PC-9 (cell line): ENCODE results near the gene PPP1CA. TPM values are rescaled to one million over a fixed set of nuclear protein-coding genes. Genes with fewer than 3 reads are reported as not detected.
A peak's percentile ranks its signal among the peaks of the same experiment; 100 is the strongest.

Experiments
- BruUV-seq: library from RNA; stranded (reverse); fragments of 400-500 nt; replicated peaks from 2 replicates; lab custom pipeline; 2021; lab: Mats Ljungman, UMichigan
- CTCF ChIA-PET: fragments of 300-600 bp; sonication (Branson Sonifier 250); formaldehyde crosslinking; loops from one replicate; lab custom pipeline; 2022; ENCODE audit warnings: antibody characterized with exemption; lab: Charles Lee
- POLR2A ChIA-PET: fragments of 300-600 bp; sonication (Branson Sonifier 250); formaldehyde crosslinking; loops from one replicate; lab custom pipeline; 2022; ENCODE audit warnings: antibody characterized with exemption; ENCODE audit not compliant: unreplicated experiment; lab: Charles Lee
- DNase-seq, 2 experiments: peaks; one replicate each; pipeline versions ENCODE4 v3.0.0 to v3.0.0-alpha.2; 2015 to 2022; ENCODE audit warnings: mixed read lengths in 1 of 2
- H2AFZ ChIP-seq: fragments of 200-600 bp; sonication (generic); 2 replicates; pipeline ENCODE4 v1.8.1; 2017; ENCODE audit warnings: antibody characterized with exemption
- H3F3A ChIP-seq: fragments of 200-600 bp; sonication (generic); 2 replicates; pipeline ENCODE4 v1.8.1; 2017; ENCODE audit warnings: antibody characterized with exemption, mild to moderate bottlenecking, low read depth; ENCODE audit not compliant: insufficient read depth
- H3K27ac ChIP-seq: fragments of 200-600 bp; sonication (generic); 2 replicates; pipeline ENCODE4 v1.6.1; 2016; ENCODE audit warnings: mixed run types
- H3K27me3 ChIP-seq: fragments of 200-600 bp; sonication (generic); 2 replicates; pipeline ENCODE4 v1.6.1; 2016; ENCODE audit warnings: low read depth, mixed run types; ENCODE audit not compliant: insufficient read depth
- H3K36me3 ChIP-seq: fragments of 200-600 bp; sonication (generic); 2 replicates; pipeline ENCODE4 v1.6.1; 2016; ENCODE audit warnings: low read depth, mixed run types
- H3K4me1 ChIP-seq: fragments of 200-600 bp; sonication (generic); replicated peaks from 2 replicates; pipeline ENCODE4 v1.6.1; 2016; ENCODE audit warnings: mixed run types; ENCODE audit not compliant: insufficient read depth
- H3K4me2 ChIP-seq: fragments of 200-600 bp; sonication (generic); 2 replicates; pipeline ENCODE4 v1.6.1; 2017; ENCODE audit warnings: mixed run types
- H3K4me3 ChIP-seq: fragments of 200-600 bp; sonication (generic); 2 replicates; pipeline ENCODE4 v1.6.1; 2016; ENCODE audit warnings: mixed run types
- H3K79me2 ChIP-seq: fragments of 200-600 bp; sonication (generic); 2 replicates; pipeline ENCODE4 v1.6.1; 2017; ENCODE audit warnings: low read depth, mixed run types
- H3K9me2 ChIP-seq: fragments of 200-600 bp; sonication (generic); 2 replicates; pipeline ENCODE4 v1.8.1; 2017; ENCODE audit warnings: mild to moderate bottlenecking; ENCODE audit not compliant: insufficient read depth
- H3K9me3 ChIP-seq: fragments of 200-600 bp; sonication (generic); 2 replicates; pipeline ENCODE4 v1.8.1; 2016; ENCODE audit warnings: low read depth; ENCODE audit not compliant: insufficient read depth
- H4K20me1 ChIP-seq: fragments of 200-600 bp; sonication (generic); 2 replicates; pipeline ENCODE4 v1.8.1; 2017; ENCODE audit not compliant: insufficient read depth
- CTCF ChIP-seq: fragments of 200-600 bp; sonication (generic); conservative IDR thresholded peaks from 2 replicates; pipeline ENCODE4 v1.6.1; 2017; ENCODE audit warnings: mixed run types, antibody characterized with exemption, mild to moderate bottlenecking, moderate library complexity
- EZH2 ChIP-seq: fragments of 200-600 bp; sonication (generic); IDR thresholded peaks from 2 replicates; pipeline ENCODE4 v1.8.0; 2017; ENCODE audit warnings: antibody characterized with exemption, low read depth
- intact Hi-C: fragments of 100-400 bp; cut with micrococcal nuclease; formaldehyde crosslinking; loops from one replicate; pipeline ENCODE4 v1.10.0; 2022; ENCODE audit not compliant: unreplicated experiment
- total RNA-seq: library from RNA; stranded (reverse); gene quantifications from 2 replicates; pipeline ENCODE4 v1.2.3, GENCODE V29; 2021

PPP1CA gene
- total RNA-seq, 1 experiment from 2014 or later: 306 TPM

GRCh38 chr11:67384851-67385366 is 16.7 kb downstream of the PPP1CA start:
- peaks cover 37% of the 10 kb centered on the region for H3F3A ChIP-seq
- peak overlapping the region; percentile 27 for H3K4me2 ChIP-seq
- no TSS peak for BruUV-seq
- no peaks in the 10 kb centered on the region for H3K9me2 ChIP-seq
- H3K4me1 ChIP-seq: peaks cover 46% of the 10 kb centered on the region
- no peak overlapping the region for H3K27ac ChIP-seq
- intact Hi-C loops: loop anchor here (5.0 kb wide), 1 partner anchor 123 kb away; no protein-coding TSS in a partner anchor
- POLR2A ChIA-PET: interaction anchor here (0.5 to 1.3 kb wide), 6 partner anchors 11 to 197 kb away, joined by 3 to 5 read pairs (median 4); partner anchors contain the start of gene PITPNM1
- H3K36me3 ChIP-seq: no peaks in the 10 kb centered on the region
- H3K4me3 ChIP-seq: no peak overlapping the region
- H3K79me2 ChIP-seq: peaks cover 4% of the 10 kb centered on the region; the same call in 1 of the 2 replicates
- TF ChIP-seq EZH2 (no peak), CTCF (no peak)
- no peaks in the 10 kb centered on the region for H3K27me3 ChIP-seq
- H4K20me1 ChIP-seq: no peaks in the 10 kb centered on the region
- H2AFZ ChIP-seq: no peak overlapping the region
- peak; percentile 73 to 79 for DNase-seq
- CTCF ChIA-PET: interaction anchor here (0.6 kb wide), 2 partner anchors 9 to 122 kb away, joined by 7 to 13 read pairs; no protein-coding TSS in a partner anchor
- no peaks in the 10 kb centered on the region for H3K9me3 ChIP-seq

- Histone ChIP-seq H3K27me3 (no peaks in the 10 kb centered on the region), H3K4me3 (no peak overlapping the region), H3F3A (peaks cover 54% of the 10 kb centered on the region), H3K79me2 (peaks cover 6% of the 10 kb centered on the region; the same call in 1 of the 2 replicates), H2AFZ (no peak overlapping the region), H3K4me1 (peaks cover 64% of the 10 kb centered on the region), H3K9me3 (no peaks in the 10 kb centered on the region), H4K20me1 (no peaks in the 10 kb centered on the region), H3K27ac (no peak overlapping the region), H3K9me2 (no peaks in the 10 kb centered on the region), H3K36me3 (no peaks in the 10 kb centered on the region), H3K4me2 (peak overlapping the region; percentile 37)
- ChIA-PET POLR2A (interaction anchor here (0.5 to 0.7 kb wide), 2 partner anchors 10 to 71 kb away, joined by 5 to 10 read pairs; no protein-coding TSS in a partner anchor), CTCF (interaction anchor here (0.5 to 6.6 kb wide), 9 partner anchors 8 to 527 kb away, joined by 3 to 174 read pairs (median 6); partner anchors contain the start of gene POLD4)
- BruUV-seq: no TSS peak
- DNase-seq: peak; percentile 66 to 84
- no peak for TF ChIP-seq EZH2
- peak; percentile 99 for TF ChIP-seq CTCF
- intact Hi-C loops: loop anchor here (1.0 to 5.0 kb wide), 4 partner anchors 9 to 120 kb away; partner anchors contain the start of gene CLCF1
Measured at GRCh38 chr11:67382276-67383136, 19.2 kb downstream of the PPP1CA start.
